ACC112 (cell line): Measurements from ENCODE around the gene CYP3A5.
"Not testable (repeated sequence)": the region's sequence is repeated elsewhere in the genome, so short reads cannot be mapped to it uniquely, and the experiment has no call there.

Source experiments
- H2AFZ ChIP-seq: fragments of 200-600 bp; sonication (generic); one replicate; pipeline ENCODE4 v1.6.0; 2017; ENCODE audit warnings: antibody characterized with exemption, low read length; ENCODE audit not compliant: unreplicated experiment
- H3K27ac ChIP-seq: fragments of 200-600 bp; sonication (generic); 2 replicates; pipeline ENCODE4 v1.5.1; 2014; ENCODE audit warnings: low read depth, mild to moderate bottlenecking, antibody characterized with exemption, low read length, moderate library complexity
- H3K27me3 ChIP-seq: fragments of 200-600 bp; sonication (generic); 2 replicates; pipeline ENCODE4 v1.6.1; 2014; ENCODE audit warnings: mild to moderate bottlenecking, antibody characterized with exemption, low read length, moderate library complexity, mixed read lengths; ENCODE audit not compliant: insufficient read depth
- H3K36me3 ChIP-seq: fragments of 200-600 bp; sonication (generic); 2 replicates; pipeline ENCODE4 v1.6.1; 2016; ENCODE audit warnings: mild to moderate bottlenecking, antibody characterized with exemption, low read length, moderate library complexity, mixed read lengths; ENCODE audit not compliant: insufficient read depth
- H3K4me1 ChIP-seq: fragments of 200-600 bp; sonication (generic); one replicate; pipeline ENCODE4 v1.6.1; 2016; ENCODE audit warnings: low read length, mixed read lengths; ENCODE audit not compliant: insufficient read depth, unreplicated experiment, control insufficient read depth
- H3K4me3 ChIP-seq: fragments of 200-600 bp; sonication (generic); 2 replicates; pipeline ENCODE4 v1.5.1; 2014; ENCODE audit warnings: mild to moderate bottlenecking, low read depth, low read length
- H3K79me2 ChIP-seq: fragments of 200-600 bp; sonication (generic); one replicate; pipeline ENCODE4 v1.6.0; 2016; ENCODE audit warnings: low read length; ENCODE audit not compliant: control insufficient read depth, unreplicated experiment, insufficient read depth

Gene CYP3A5

DNA sequence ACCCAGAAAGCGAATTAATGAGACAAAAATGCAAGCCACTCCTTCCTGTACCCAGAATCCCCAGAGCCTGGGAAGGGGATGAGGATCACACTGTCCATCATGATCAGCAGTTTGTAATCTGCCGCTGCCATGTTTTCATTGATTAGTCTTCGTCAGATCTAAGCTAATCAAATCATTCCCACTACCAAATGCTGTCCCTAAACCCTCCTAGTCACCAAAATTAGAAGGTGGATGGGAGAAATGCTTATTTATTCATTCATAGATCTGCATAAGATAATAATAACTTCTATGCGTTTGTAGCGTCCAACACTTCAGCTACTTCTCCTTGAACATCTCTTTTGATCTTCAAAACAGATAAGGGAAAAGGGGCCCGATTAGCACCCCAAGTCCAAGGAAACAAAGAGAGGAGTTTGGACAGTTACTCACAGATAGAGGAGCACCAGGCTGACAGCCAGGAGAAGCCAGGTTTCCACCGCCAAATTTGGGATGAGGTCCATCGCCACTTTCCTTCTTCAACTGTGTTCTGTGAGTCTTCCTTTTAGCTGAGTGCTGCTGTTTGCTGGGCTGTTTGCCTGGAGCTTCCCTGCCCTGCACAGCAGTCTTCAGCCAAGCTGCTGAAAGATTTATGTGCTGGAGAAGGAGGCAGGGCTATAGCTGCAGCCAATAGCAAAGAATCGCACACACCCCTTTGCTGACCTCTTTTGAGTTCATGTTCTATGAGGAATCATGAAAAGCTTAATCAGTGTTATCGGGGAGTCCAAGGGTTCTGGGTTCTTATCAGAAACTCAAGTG lies at the start of gene CYP3A5:
Gene CYP3A5, minus strand, starts transcription at position 597 of the 792 bp plus-strand sequence. Its CDS starts 100 bp downstream, at position 497.
- Histone ChIP-seq H3K27ac (no peak within 1 kb of the TSS), H3K79me2 (no peaks in the 10 kb centered on the region), H3K36me3 (no peaks in the 10 kb centered on the region), H2AFZ (no peak within 1 kb of the TSS), H3K4me1 (peaks cover 4% of the 10 kb centered on the region), H3K4me3 (no peak within 1 kb of the TSS), H3K27me3 (peaks cover 24% of the 10 kb centered on the region; the same call in 1 of the 2 replicates)

DNA sequence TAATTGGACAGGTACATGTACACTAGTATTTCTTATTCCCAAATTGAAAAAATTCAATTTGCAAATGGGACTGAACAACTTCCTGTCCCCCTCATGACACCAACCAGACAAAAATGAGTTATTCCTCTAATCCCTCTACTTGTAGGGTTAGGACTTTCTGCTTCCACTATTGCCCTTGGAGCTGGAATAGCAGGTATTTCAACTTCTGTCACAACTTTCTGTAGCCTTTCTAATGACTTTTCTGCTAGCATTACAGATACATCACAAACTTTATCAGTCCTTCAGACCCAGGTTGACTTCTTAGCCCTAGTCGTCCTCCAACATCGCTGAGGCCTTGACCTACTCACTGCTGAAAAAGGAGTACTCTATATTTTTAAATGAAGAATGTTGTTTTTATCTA lies 48.8 kb upstream of the CYP3A5 start:
- H3K27ac ChIP-seq = no peak overlapping the region
- no peaks in the 10 kb centered on the region for H3K4me1 ChIP-seq

GRCh38 chr7:99723201-99723600 lies 43.4 kb upstream of the CYP3A5 start:
- not testable (repeated sequence) for H3K79me2 ChIP-seq, H3K36me3 ChIP-seq, H3K27ac ChIP-seq, H2AFZ ChIP-seq, H3K4me1 ChIP-seq, H3K4me3 ChIP-seq
- peaks cover 48% of the 10 kb centered on the region for H3K27me3 ChIP-seq

More for the DNA sequence above, 48.8 kb upstream of the CYP3A5 start:
- no peaks in the 10 kb centered on the region for H3K36me3 ChIP-seq
- no peak overlapping the region for H2AFZ ChIP-seq
- H3K27me3 ChIP-seq = 0 out of 2 replicates have a peak, but pooled peaks cover 3% of the 10 kb centered on the region
- no peaks in the 10 kb centered on the region for H3K79me2 ChIP-seq
- H3K4me3 ChIP-seq = no peak overlapping the region

GRCh38 chr7:99720800-99721595 lies 41.2 kb upstream of the CYP3A5 start:
- no peaks in the 10 kb centered on the region for H3K4me1 ChIP-seq
- H3K79me2 ChIP-seq = no peaks in the 10 kb centered on the region
- H3K27me3 ChIP-seq = peaks cover 64% of the 10 kb centered on the region
- H2AFZ ChIP-seq = no peak overlapping the region
- no peak overlapping the region for H3K27ac ChIP-seq
- H3K36me3 ChIP-seq = no peaks in the 10 kb centered on the region
- H3K4me3 ChIP-seq = no peak overlapping the region

DNA sequence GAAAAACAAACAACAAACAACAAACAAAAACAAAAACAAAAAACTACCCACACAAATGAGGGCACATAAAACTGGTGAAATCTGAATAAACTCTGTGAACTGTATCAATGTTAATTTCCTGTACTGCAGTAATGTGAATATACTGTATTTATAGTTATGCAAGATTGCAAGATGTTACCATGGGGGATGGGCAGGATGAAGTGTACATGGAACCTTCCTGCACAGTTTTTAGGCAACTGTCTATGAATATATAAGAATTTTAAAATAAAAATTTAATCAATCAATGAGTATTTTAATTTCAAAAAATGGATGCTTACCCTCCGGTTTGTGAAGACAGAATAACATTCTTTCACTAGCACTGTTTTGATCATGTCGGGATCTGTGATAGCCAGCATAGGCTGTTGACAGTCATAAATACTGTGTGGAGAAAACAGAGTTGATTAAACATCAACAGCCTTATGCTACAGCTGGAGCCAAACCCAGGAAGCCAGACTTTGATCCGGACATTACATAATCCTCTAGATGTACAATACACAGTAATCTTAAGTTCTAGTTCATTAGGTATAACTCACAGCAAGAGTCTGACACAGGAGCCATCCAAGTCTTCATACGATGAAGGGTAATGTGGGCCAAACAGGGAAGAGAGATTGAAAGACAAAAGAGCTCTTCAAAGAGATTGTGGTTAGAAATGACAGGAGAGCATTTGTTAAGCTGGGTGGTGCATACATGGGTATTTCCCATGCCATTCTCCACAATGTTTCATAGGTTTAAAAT lies 40.4 kb upstream of the CYP3A5 start:
- H3K27ac ChIP-seq = no peak overlapping the region
- no peaks in the 10 kb centered on the region for H3K4me1 ChIP-seq
- no peaks in the 10 kb centered on the region for H3K36me3 ChIP-seq
- no peak overlapping the region for H2AFZ ChIP-seq
- H3K79me2 ChIP-seq = no peaks in the 10 kb centered on the region
- H3K4me3 ChIP-seq = no peak overlapping the region
- H3K27me3 ChIP-seq = peaks cover 70% of the 10 kb centered on the region

DNA sequence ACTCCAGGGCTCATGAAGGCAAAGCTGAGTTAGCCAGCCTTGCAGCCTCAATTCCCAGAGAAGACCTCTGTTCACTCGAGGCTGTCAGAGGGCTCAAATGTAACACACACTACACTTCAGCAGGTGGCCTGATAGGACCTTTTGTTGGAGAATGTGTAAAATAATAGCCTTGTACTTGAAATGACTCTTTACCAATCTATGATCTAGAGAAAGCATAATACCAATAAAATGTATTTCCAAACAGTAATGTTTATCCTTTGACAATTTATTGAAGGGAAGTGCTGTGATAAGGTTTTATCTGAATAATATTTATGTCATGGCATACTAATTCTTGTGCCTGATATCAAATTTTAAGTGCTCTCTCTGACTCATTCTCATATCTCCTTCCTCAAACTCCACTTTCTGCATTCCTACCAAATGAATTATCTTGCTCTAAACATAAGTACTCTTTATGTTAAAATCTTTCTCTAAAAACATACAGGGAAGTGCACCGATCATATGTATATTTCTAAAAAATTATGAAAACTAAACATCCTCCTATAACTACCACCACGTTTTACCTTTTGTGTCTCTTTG lies 34.3 kb upstream of the CYP3A5 start:
- Histone ChIP-seq H3K27me3 (peaks cover 47% of the 10 kb centered on the region), H3K4me1 (no peaks in the 10 kb centered on the region), H3K36me3 (no peaks in the 10 kb centered on the region), H3K79me2 (no peaks in the 10 kb centered on the region), H2AFZ (no peak overlapping the region), H3K4me3 (no peak overlapping the region), H3K27ac (no peak overlapping the region)

- no peak overlapping the region for H3K4me3 ChIP-seq
- H3K27me3 ChIP-seq = peaks cover 13% of the 10 kb centered on the region; the same call in 1 of the 2 replicates
- H3K27ac ChIP-seq = no peak overlapping the region
- H3K4me1 ChIP-seq = no peaks in the 10 kb centered on the region
- H2AFZ ChIP-seq = no peak overlapping the region
- H3K79me2 ChIP-seq = no peaks in the 10 kb centered on the region
- no peaks in the 10 kb centered on the region for H3K36me3 ChIP-seq
These were observed 30.2 kb upstream of the CYP3A5 start for GRCh38 chr7:99709838-99710578.

- Histone ChIP-seq H3K27ac (no peak overlapping the region), H3K4me1 (no peaks in the 10 kb centered on the region), H3K36me3 (no peaks in the 10 kb centered on the region), H2AFZ (no peak overlapping the region), H3K27me3 (peaks cover 8% of the 10 kb centered on the region; the same call in 1 of the 2 replicates), H3K79me2 (no peaks in the 10 kb centered on the region), H3K4me3 (no peak overlapping the region)
These were observed 29.5 kb upstream of the CYP3A5 start for GRCh38 chr7:99709260-99709659.

DNA sequence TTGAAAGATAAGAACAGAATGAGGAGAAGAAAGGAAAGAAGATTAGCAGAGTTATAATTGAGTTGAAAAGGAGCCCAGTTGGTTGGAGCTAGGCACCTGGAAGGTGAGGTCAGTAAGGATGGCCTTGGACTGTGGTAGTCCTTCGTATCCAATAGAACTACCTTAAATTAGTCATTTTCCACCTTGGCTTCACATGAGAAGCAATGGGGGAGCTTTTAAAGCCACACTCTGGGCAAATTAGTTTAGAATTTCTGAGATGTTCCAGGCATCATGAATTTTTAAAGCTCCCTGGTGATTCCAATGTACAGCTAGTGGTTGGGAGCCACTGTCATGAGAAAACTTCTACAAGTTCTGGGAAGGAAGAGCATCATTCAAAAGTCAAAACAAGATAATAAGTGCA lies 27.3 kb upstream of the CYP3A5 start:
- Histone ChIP-seq H3K79me2 (no peaks in the 10 kb centered on the region), H3K27me3 (no peaks in the 10 kb centered on the region; the same call in 1 of the 2 replicates), H2AFZ (no peak overlapping the region), H3K4me3 (no peak overlapping the region), H3K4me1 (no peaks in the 10 kb centered on the region), H3K27ac (no peak overlapping the region), H3K36me3 (no peaks in the 10 kb centered on the region)
